HS-5 (cell line): ENCODE data around the gene DOCK10.

Source experiments
- DNase-seq: peaks from one replicate; pipeline ENCODE4 v3.0.0-alpha.2; 2012; ENCODE audit warnings: low read depth

DOCK10 gene

GRCh38 chr2:225041207-225041850 lies 939 bp downstream of the DOCK10 start:
- DNase-seq: peak; percentile 55

- peak; percentile 24 for DNase-seq
These were observed 1.4 kb downstream of the DOCK10 start for GRCh38 chr2:225040856-225041206.

- no peak for DNase-seq
These were observed 2.1 kb downstream of the DOCK10 start for GRCh38 chr2:225040142-225040541.

- DNase-seq: no peak
These were observed 4.1 kb downstream of the DOCK10 start for GRCh38 chr2:225038231-225038523.

GRCh38 chr2:225037415-225038230 lies 4.6 kb downstream of the DOCK10 start:
- DNase-seq: no peak

GRCh38 chr2:225036431-225036830 lies 5.8 kb downstream of the DOCK10 start:
- no peak for DNase-seq

- no peak for DNase-seq
These were observed 8.6 kb downstream of the DOCK10 start for GRCh38 chr2:225033440-225034318.

GRCh38 chr2:225032246-225032645 lies 10.0 kb downstream of the DOCK10 start:
- DNase-seq: no peak

GRCh38 chr2:225031599-225031998 lies 10.7 kb downstream of the DOCK10 start:
- no peak for DNase-seq

GRCh38 chr2:225030893-225031292 lies 11.4 kb downstream of the DOCK10 start:
- no peak for DNase-seq

GRCh38 chr2:225030203-225030602 lies 12.1 kb downstream of the DOCK10 start:
- no peak for DNase-seq

- DNase-seq: no peak
These were observed 13.7 kb downstream of the DOCK10 start for GRCh38 chr2:225028572-225028971.

GRCh38 chr2:225027061-225027762 lies 15.1 kb downstream of the DOCK10 start:
- no peak for DNase-seq

- peak; percentile 60 for DNase-seq
These were observed 16.2 kb downstream of the DOCK10 start for GRCh38 chr2:225025917-225026571.

- DNase-seq: no peak
These were observed 20.1 kb downstream of the DOCK10 start for GRCh38 chr2:225022188-225022587.

- no peak for DNase-seq
These were observed 22.0 kb downstream of the DOCK10 start for GRCh38 chr2:225020168-225020849.

GRCh38 chr2:225019105-225019504 lies 23.2 kb downstream of the DOCK10 start:
- no peak for DNase-seq

GRCh38 chr2:225017713-225018112 lies 24.6 kb downstream of the DOCK10 start:
- no peak for DNase-seq

GRCh38 chr2:225017098-225017685 lies 25.1 kb downstream of the DOCK10 start:
- no peak for DNase-seq

GRCh38 chr2:225013425-225014365 lies 28.6 kb downstream of the DOCK10 start:
- DNase-seq: no peak
